Panc1 (cell line): ENCODE data around the gene PEG3. TPM values are rescaled to one million over a fixed set of nuclear protein-coding genes. Genes with fewer than 3 reads are reported as not detected.
"Not testable (repeated sequence)": the region's sequence is repeated elsewhere in the genome, so short reads cannot be mapped to it uniquely, and the experiment has no call there.

ENCODE experiments used
- ATAC-seq: fragments of 200-7000 bp; cut with Tn5 transposase; 2 replicates; pipeline ENCODE4 v1.9.1; 2020; ENCODE audit warnings: mild to moderate bottlenecking, moderate library complexity
- BruUV-seq: library from RNA; stranded (reverse); fragments of 400-500 nt; replicated peaks from 2 replicates; lab custom pipeline; 2021; lab: Mats Ljungman, UMichigan
- CTCF ChIA-PET: fragments of 300-600 bp; sonication (Branson Sonifier 250); formaldehyde crosslinking; loops from one replicate; lab custom pipeline; 2022; ENCODE audit warnings: antibody characterized with exemption; lab: Charles Lee
- POLR2A ChIA-PET: fragments of 300-600 bp; sonication (Branson Sonifier 250); formaldehyde crosslinking; loops from one replicate; lab custom pipeline; 2022; ENCODE audit warnings: antibody characterized with exemption; lab: Charles Lee
- DNase-seq: peaks from one replicate; pipeline ENCODE4 v3.0.0-alpha.2; 2010; ENCODE audit warnings: low read depth, low spot score
- H3K27ac ChIP-seq: 2 replicates; pipeline ENCODE4 v1.5.1; 2011; ENCODE audit warnings: mild to moderate bottlenecking, low read length, inconsistent platforms
- H3K27me3 ChIP-seq: fragments of 200-500 bp; sonication (Bioruptor generic); 2 replicates; pipeline ENCODE4 v1.6.0; 2014; ENCODE audit warnings: low read length, inconsistent platforms; ENCODE audit not compliant: control insufficient read depth, insufficient read depth
- H3K36me3 ChIP-seq: fragments of 200-500 bp; sonication (Bioruptor generic); 2 replicates; pipeline ENCODE4 v1.5.1; 2014; ENCODE audit warnings: inconsistent platforms, mild to moderate bottlenecking, low read length, moderate library complexity; ENCODE audit not compliant: control insufficient read depth, insufficient read depth
- H3K4me1 ChIP-seq: 2 replicates; pipeline ENCODE4 v1.5.1; 2011; ENCODE audit warnings: inconsistent platforms, mild to moderate bottlenecking, low read length, moderate library complexity; ENCODE audit not compliant: control insufficient read depth, insufficient read depth
- H3K4me3 ChIP-seq, 2 experiments: 2 replicates each; pipeline ENCODE4 v1.5.1; 2011 to 2012; ENCODE audit warnings: low read depth in 2 of 2, low read length in 2 of 2, mild to moderate bottlenecking in 2 of 2, inconsistent platforms in 1 of 2, moderate library complexity in 1 of 2
- H3K9me3 ChIP-seq: fragments of 200-500 bp; sonication (Bioruptor generic); 2 replicates; pipeline ENCODE4 v1.5.1; 2014; ENCODE audit warnings: low read depth, mild to moderate bottlenecking, inconsistent platforms, low read length, moderate library complexity; ENCODE audit not compliant: control insufficient read depth, insufficient read depth
- POLR2AphosphoS5 ChIP-seq: IDR thresholded peaks from 2 replicates; pipeline ENCODE4 v1.6.1; 2012; ENCODE audit warnings: mild to moderate bottlenecking, low read depth, low read length, moderate library complexity
- SIN3A ChIP-seq: IDR thresholded peaks from 2 replicates; pipeline ENCODE4 v1.6.1; 2012; ENCODE audit warnings: low read depth, mild to moderate bottlenecking, low read length, moderate library complexity, borderline replicate concordance; ENCODE audit not compliant: insufficient read depth
- TCF7L2 ChIP-seq: IDR thresholded peaks from 2 replicates; pipeline ENCODE4 v1.6.1; 2011; ENCODE audit warnings: mild to moderate bottlenecking, low read depth, low read length, inconsistent platforms
- in situ Hi-C: cut with HindIII; loops from 2 replicates; pipeline ENCODE4 v1.10.0; 2016; ENCODE audit warnings: low sequenced_read_pairs, low pct_unique_long_range_greater_than_20kb
- intact Hi-C: fragments of 100-400 bp; cut with micrococcal nuclease; formaldehyde crosslinking; loops from one replicate; pipeline ENCODE4 v1.10.0; 2022; ENCODE audit not compliant: unreplicated experiment
- total RNA-seq: library from RNA; stranded (reverse); gene quantifications from one replicate; pipeline ENCODE4 v1.2.1, GENCODE V29; 2021; ENCODE audit not compliant: unreplicated experiment
- TF ChIP-seq, protein P1 (sequence below): fragments of 450-650 bp; IDR thresholded peaks from 2 replicates; pipeline ENCODE4 v1.5.1; 2017; ENCODE audit warnings: mild to moderate bottlenecking
- TF ChIP-seq, protein P2 (sequence below), 2 experiments: IDR thresholded peaks; 2 replicates each; pipeline ENCODE4 v1.6.1; 2011 to 2012; ENCODE audit warnings: low read depth in 2 of 2, control low read depth in 1 of 2, low read length in 1 of 2, mild to moderate bottlenecking in 1 of 2, moderate library complexity in 1 of 2; ENCODE audit not compliant: insufficient read depth in 1 of 2

Gene PEG3
- total RNA-seq, 1 experiment from 2014 or later: 0.15 TPM

- Histone ChIP-seq H3K36me3 (no peaks in the 10 kb centered on the region), H3K9me3 (no peaks in the 10 kb centered on the region), H3K27ac (no peak overlapping the region), H3K4me3 (no peak overlapping the region), H3K4me1 (no peaks in the 10 kb centered on the region), H3K27me3 (no peaks in the 10 kb centered on the region)
- DNase-seq (no peak), ATAC-seq (no peak)
- no peak for TF ChIP-seq TCF7L2
- no peak for TF ChIP-seq POLR2AphosphoS5
- TF ChIP-seq SIN3A: no peak
- TF ChIP-seq, protein P1, sequence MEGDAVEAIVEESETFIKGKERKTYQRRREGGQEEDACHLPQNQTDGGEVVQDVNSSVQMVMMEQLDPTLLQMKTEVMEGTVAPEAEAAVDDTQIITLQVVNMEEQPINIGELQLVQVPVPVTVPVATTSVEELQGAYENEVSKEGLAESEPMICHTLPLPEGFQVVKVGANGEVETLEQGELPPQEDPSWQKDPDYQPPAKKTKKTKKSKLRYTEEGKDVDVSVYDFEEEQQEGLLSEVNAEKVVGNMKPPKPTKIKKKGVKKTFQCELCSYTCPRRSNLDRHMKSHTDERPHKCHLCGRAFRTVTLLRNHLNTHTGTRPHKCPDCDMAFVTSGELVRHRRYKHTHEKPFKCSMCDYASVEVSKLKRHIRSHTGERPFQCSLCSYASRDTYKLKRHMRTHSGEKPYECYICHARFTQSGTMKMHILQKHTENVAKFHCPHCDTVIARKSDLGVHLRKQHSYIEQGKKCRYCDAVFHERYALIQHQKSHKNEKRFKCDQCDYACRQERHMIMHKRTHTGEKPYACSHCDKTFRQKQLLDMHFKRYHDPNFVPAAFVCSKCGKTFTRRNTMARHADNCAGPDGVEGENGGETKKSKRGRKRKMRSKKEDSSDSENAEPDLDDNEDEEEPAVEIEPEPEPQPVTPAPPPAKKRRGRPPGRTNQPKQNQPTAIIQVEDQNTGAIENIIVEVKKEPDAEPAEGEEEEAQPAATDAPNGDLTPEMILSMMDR: no peak
- TF ChIP-seq, protein P2, sequence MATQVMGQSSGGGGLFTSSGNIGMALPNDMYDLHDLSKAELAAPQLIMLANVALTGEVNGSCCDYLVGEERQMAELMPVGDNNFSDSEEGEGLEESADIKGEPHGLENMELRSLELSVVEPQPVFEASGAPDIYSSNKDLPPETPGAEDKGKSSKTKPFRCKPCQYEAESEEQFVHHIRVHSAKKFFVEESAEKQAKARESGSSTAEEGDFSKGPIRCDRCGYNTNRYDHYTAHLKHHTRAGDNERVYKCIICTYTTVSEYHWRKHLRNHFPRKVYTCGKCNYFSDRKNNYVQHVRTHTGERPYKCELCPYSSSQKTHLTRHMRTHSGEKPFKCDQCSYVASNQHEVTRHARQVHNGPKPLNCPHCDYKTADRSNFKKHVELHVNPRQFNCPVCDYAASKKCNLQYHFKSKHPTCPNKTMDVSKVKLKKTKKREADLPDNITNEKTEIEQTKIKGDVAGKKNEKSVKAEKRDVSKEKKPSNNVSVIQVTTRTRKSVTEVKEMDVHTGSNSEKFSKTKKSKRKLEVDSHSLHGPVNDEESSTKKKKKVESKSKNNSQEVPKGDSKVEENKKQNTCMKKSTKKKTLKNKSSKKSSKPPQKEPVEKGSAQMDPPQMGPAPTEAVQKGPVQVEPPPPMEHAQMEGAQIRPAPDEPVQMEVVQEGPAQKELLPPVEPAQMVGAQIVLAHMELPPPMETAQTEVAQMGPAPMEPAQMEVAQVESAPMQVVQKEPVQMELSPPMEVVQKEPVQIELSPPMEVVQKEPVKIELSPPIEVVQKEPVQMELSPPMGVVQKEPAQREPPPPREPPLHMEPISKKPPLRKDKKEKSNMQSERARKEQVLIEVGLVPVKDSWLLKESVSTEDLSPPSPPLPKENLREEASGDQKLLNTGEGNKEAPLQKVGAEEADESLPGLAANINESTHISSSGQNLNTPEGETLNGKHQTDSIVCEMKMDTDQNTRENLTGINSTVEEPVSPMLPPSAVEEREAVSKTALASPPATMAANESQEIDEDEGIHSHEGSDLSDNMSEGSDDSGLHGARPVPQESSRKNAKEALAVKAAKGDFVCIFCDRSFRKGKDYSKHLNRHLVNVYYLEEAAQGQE (IDR thresholded peaks at IDR 0.05; ENCODE audit: insufficient read depth in 1 of 2, low read depth in 2 of 2, low read length in 1 of 2): no peak
- CTCF ChIA-PET: no interaction called here
- in situ Hi-C loops: no loop called here
- no TSS peak for BruUV-seq
- POLR2A ChIA-PET: no interaction called here
- intact Hi-C loops: no loop called here
These were observed 22.2 kb upstream of the PEG3 start for GRCh38 chr19:56862741-56863140.

DNA sequence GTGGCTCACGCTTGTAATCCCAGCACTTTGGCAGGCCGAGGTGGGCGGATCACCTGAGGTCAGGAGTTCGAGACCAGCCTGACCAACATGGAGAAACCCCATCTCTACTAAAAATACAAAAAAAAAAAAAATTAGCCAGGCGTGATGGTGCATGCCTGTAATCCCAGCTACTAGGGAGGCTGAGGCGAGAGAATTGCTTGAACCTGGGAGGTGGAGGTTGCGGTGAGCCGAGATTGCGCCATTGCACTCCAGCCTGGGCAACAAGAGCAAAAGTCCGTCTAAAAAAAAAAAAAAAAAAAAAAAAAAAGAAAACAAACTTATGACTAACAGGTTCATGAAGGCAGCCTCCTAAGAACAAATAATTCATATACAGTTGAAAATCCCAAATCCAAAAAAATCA is 19.9 kb upstream of the PEG3 start:
- H3K9me3 ChIP-seq, H3K27me3 ChIP-seq, in situ Hi-C loops, H3K4me1 ChIP-seq, ATAC-seq, BruUV-seq, POLR2A ChIA-PET, CTCF ChIA-PET, H3K27ac ChIP-seq, DNase-seq, H3K4me3 ChIP-seq, H3K36me3 ChIP-seq, intact Hi-C loops: not testable (repeated sequence)

GRCh38 chr19:56858026-56858425 is 17.5 kb upstream of the PEG3 start:
- BruUV-seq: no TSS peak
- no peak for DNase-seq
- no peak for TF ChIP-seq POLR2AphosphoS5
- no peak for TF ChIP-seq TCF7L2
- TF ChIP-seq SIN3A: no peak
- TF ChIP-seq, protein P1: no peak
- TF ChIP-seq, protein P2 (IDR thresholded peaks at IDR 0.05; ENCODE audit: insufficient read depth in 1 of 2, low read depth in 2 of 2, low read length in 1 of 2): no peak
- no peaks in the 10 kb centered on the region for H3K36me3 ChIP-seq
- H3K4me1 ChIP-seq: no peaks in the 10 kb centered on the region
- no peaks in the 10 kb centered on the region for H3K9me3 ChIP-seq
- no peak overlapping the region for H3K27ac ChIP-seq
- POLR2A ChIA-PET: no interaction called here
- in situ Hi-C loops (no loop called here), intact Hi-C loops (no loop called here)
- no peak for ATAC-seq
- H3K4me3 ChIP-seq: no peak overlapping the region
- CTCF ChIA-PET: no interaction called here
- H3K27me3 ChIP-seq: no peaks in the 10 kb centered on the region
